IPS-18a (cell line): ENCODE measurements around the gene CCK.
A peak's percentile ranks its signal among the peaks of the same experiment; 100 is the strongest.

Source experiments
- H3K27ac ChIP-seq: one replicate; pipeline ENCODE4 v1.5.1; 2013; ENCODE audit warnings: low read length
- H3K27me3 ChIP-seq: one replicate; pipeline ENCODE4 v1.6.1; 2013; ENCODE audit warnings: mild to moderate bottlenecking, low read length; ENCODE audit not compliant: control insufficient read depth, insufficient read depth
- H3K36me3 ChIP-seq: one replicate; pipeline ENCODE4 v1.6.1; 2013; ENCODE audit warnings: low read depth, low read length; ENCODE audit not compliant: control insufficient read depth
- H3K4me1 ChIP-seq: one replicate; pipeline ENCODE4 v1.6.1; 2013; ENCODE audit warnings: low read depth, low read length; ENCODE audit not compliant: control insufficient read depth
- H3K4me3 ChIP-seq: one replicate; pipeline ENCODE4 v1.5.1; 2013; ENCODE audit warnings: low read length
- H3K9ac ChIP-seq: one replicate; pipeline ENCODE4 v1.6.1; 2013; ENCODE audit warnings: mild to moderate bottlenecking, low read length, moderate library complexity
- H3K9me3 ChIP-seq: one replicate; pipeline ENCODE4 v1.6.1; 2013; ENCODE audit warnings: low read depth, low read length; ENCODE audit not compliant: control insufficient read depth

Gene CCK

DNA sequence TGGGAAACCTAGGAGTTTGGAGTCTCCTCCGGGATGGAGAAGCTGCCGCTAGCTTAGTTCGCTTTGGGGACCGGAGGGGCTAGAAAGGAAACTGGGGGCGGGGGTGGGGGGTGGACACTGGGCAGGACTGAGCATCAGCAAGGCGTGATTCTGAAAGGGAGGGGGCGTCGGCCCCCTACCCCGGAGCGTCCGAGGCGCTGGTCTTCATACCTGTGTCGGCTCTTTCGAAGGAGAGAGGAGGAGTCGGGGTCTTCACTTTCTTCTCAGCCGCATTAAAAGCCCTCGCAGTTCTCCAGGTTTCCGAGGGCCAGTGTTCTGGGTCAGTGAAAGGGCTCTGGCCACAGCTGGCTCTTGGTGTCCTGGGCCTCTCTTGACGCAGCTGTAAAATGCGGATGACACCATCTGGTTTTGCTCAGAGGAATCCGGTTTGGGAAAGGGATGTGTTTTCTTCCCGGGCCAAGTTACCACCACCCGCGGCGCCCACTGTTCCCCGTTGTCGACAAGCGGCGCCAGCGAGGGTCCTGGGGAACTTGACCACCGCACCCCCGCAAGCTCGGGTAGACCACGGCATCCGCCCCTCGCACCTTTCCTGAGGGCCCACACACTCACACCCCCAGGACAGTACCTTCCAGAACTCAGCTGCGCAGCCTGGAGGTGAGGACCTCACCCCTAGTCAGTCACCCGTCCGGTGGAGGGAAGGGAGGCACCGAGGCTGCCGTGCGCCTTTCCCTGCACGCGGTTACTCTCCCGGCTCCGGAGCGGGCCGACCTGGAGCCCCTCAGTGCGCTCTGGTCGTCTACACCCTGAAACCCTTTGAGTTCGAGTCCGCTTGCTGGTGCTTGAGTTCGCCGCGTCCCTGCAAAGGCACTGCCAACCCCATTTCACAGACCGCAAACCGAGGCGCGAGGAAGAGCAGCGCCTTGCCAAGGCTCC is 660 bp downstream of the CCK start:
- Histone ChIP-seq H3K27me3 (peaks cover 42% of the 10 kb centered on the region), H3K36me3 (no peaks in the 10 kb centered on the region), H3K9ac (no peak overlapping the region), H3K9me3 (no peaks in the 10 kb centered on the region), H3K27ac (no peak overlapping the region), H3K4me3 (no peak overlapping the region), H3K4me1 (peaks cover 5% of the 10 kb centered on the region)

- Histone ChIP-seq H3K9me3 (no peaks in the 10 kb centered on the region), H3K9ac (no peak overlapping the region), H3K27me3 (peaks cover 42% of the 10 kb centered on the region), H3K36me3 (no peaks in the 10 kb centered on the region), H3K4me3 (no peak overlapping the region), H3K4me1 (peaks cover 5% of the 10 kb centered on the region), H3K27ac (no peak overlapping the region)
Observed at GRCh38 chr3:42264399-42265058, 1.5 kb downstream of the CCK start.

GRCh38 chr3:42263354-42264346 is 2.3 kb downstream of the CCK start:
- Histone ChIP-seq H3K4me3 (peak overlapping the region; percentile 50), H3K9me3 (no peaks in the 10 kb centered on the region), H3K4me1 (peaks cover 5% of the 10 kb centered on the region), H3K27ac (no peak overlapping the region), H3K27me3 (peaks cover 42% of the 10 kb centered on the region), H3K9ac (no peak overlapping the region), H3K36me3 (no peaks in the 10 kb centered on the region)

GRCh38 chr3:42262525-42262924 is 3.5 kb downstream of the CCK start:
- peaks cover 42% of the 10 kb centered on the region for H3K27me3 ChIP-seq
- H3K27ac ChIP-seq = no peak overlapping the region
- no peak overlapping the region for H3K4me3 ChIP-seq

GRCh38 chr3:42257007-42257406 is 9.0 kb downstream of the CCK start:
- H3K36me3 ChIP-seq = no peaks in the 10 kb centered on the region
- no peaks in the 10 kb centered on the region for H3K4me1 ChIP-seq
- no peaks in the 10 kb centered on the region for H3K9me3 ChIP-seq
- peaks cover 6% of the 10 kb centered on the region for H3K27me3 ChIP-seq
- no peak overlapping the region for H3K9ac ChIP-seq
- no peak overlapping the region for H3K4me3 ChIP-seq
- no peak overlapping the region for H3K27ac ChIP-seq

More at GRCh38 chr3:42262525-42262924, 3.5 kb downstream of the CCK start:
- no peak overlapping the region for H3K9ac ChIP-seq
- no peaks in the 10 kb centered on the region for H3K36me3 ChIP-seq
- peaks cover 5% of the 10 kb centered on the region for H3K4me1 ChIP-seq
- no peaks in the 10 kb centered on the region for H3K9me3 ChIP-seq

DNA sequence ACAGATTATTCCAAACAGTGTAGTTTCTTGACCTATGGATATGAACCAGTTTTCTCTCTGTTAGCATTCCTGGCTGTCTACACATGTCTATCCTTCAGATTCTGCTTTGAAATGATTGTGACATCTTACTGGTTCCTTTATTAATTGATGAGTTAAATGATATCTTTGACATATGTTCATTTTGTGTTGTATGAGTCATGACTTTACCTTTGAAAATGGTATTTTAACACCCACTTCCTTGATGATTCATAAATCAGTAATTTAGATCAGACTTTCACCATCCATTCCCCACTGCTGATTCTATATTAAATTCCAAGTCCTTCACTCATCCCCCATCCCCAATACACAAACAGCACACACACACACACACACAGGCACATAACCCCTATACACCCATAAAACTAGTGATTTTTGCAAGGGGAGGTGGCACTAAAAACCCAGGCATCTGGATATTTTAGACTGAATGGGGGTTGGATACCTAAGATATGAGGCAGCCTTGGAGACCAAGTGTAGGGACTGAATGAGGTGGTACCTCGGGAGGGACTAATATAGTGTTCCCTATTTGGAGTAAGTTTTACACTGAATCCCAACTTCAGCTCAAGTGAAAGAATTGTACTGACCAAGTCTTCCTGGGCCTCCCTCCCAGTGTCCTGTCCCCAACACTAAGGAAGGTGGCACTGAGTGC is 9.7 kb downstream of the CCK start:
- no peaks in the 10 kb centered on the region for H3K4me1 ChIP-seq
- no peak overlapping the region for H3K27ac ChIP-seq
- H3K27me3 ChIP-seq = no peaks in the 10 kb centered on the region
- no peaks in the 10 kb centered on the region for H3K9me3 ChIP-seq
- no peak overlapping the region for H3K4me3 ChIP-seq
- no peak overlapping the region for H3K9ac ChIP-seq
- no peaks in the 10 kb centered on the region for H3K36me3 ChIP-seq

DNA sequence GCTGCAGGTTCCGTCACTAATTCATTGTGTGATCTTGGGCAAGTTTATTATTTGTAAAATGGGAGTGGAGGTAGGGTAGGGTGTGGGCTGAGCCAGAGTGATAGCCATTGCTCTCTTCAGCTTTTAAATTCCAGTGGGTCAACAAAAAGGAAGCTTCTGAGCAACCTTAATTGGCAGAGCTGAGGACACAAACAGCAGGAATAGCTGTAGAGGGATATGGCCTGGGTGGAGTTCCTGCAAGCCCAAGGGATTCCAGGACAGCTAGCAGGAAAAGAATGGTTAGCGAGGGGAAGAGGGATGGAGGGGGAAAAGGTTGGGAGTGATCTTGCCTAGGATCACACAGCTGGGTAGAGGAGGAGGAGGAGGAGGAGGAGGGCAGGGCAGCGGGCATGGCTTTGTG is 11.4 kb downstream of the CCK start:
- Histone ChIP-seq H3K4me1 (no peaks in the 10 kb centered on the region), H3K27me3 (no peaks in the 10 kb centered on the region), H3K36me3 (no peaks in the 10 kb centered on the region), H3K27ac (no peak overlapping the region), H3K9me3 (no peaks in the 10 kb centered on the region), H3K9ac (no peak overlapping the region), H3K4me3 (no peak overlapping the region)

GRCh38 chr3:42250761-42251160 is 15.2 kb downstream of the CCK start:
- Histone ChIP-seq H3K27me3 (no peaks in the 10 kb centered on the region), H3K9me3 (no peaks in the 10 kb centered on the region), H3K4me3 (no peak overlapping the region), H3K9ac (no peak overlapping the region), H3K36me3 (no peaks in the 10 kb centered on the region), H3K27ac (no peak overlapping the region), H3K4me1 (no peaks in the 10 kb centered on the region)

- H3K4me1 ChIP-seq = no peaks in the 10 kb centered on the region
- no peak overlapping the region for H3K4me3 ChIP-seq
- H3K27me3 ChIP-seq = no peaks in the 10 kb centered on the region
- H3K9ac ChIP-seq = no peak overlapping the region
- H3K36me3 ChIP-seq = no peaks in the 10 kb centered on the region
- H3K27ac ChIP-seq = no peak overlapping the region
- H3K9me3 ChIP-seq = no peaks in the 10 kb centered on the region
Observed at GRCh38 chr3:42247576-42248027, 18.4 kb downstream of the CCK start.

- H3K27ac ChIP-seq = no peak overlapping the region
- no peak overlapping the region for H3K4me3 ChIP-seq
- no peaks in the 10 kb centered on the region for H3K36me3 ChIP-seq
- H3K9ac ChIP-seq = no peak overlapping the region
- no peaks in the 10 kb centered on the region for H3K27me3 ChIP-seq
- H3K4me1 ChIP-seq = no peaks in the 10 kb centered on the region
- H3K9me3 ChIP-seq = no peaks in the 10 kb centered on the region
Observed at GRCh38 chr3:42246091-42246490, 19.9 kb downstream of the CCK start.
